A673 (cell line): Measurements from ENCODE around the gene ACSF3. TPM values are rescaled to one million over a fixed set of nuclear protein-coding genes. Genes with fewer than 3 reads are reported as not detected.

Source experiments
- BruUV-seq: library from RNA; stranded (reverse); fragments of 400-500 nt; replicated peaks from 2 replicates; lab custom pipeline; 2021; lab: Mats Ljungman, UMichigan
- CTCF ChIA-PET: fragments of 300-600 bp; sonication (Branson Sonifier 250); formaldehyde crosslinking; loops from one replicate; lab custom pipeline; 2022; ENCODE audit warnings: antibody characterized with exemption; lab: Charles Lee
- POLR2A ChIA-PET: fragments of 300-600 bp; sonication (Branson Sonifier 250); formaldehyde crosslinking; loops from one replicate; lab custom pipeline; 2022; ENCODE audit warnings: antibody characterized with exemption; ENCODE audit not compliant: low non-redundant PET; lab: Charles Lee
- DNase-seq: peaks from one replicate; pipeline ENCODE4 v3.0.0-alpha.2; 2015; ENCODE audit warnings: low spot score
- H3K27ac ChIP-seq: fragments of 200-600 bp; sonication (generic); 2 replicates; pipeline ENCODE4 v1.5.1; 2016; ENCODE audit warnings: mixed run types, low read depth, mild to moderate bottlenecking, mixed read lengths, antibody characterized with exemption, low read length; ENCODE audit not compliant: poor library complexity, severe bottlenecking
- H3K27me3 ChIP-seq: fragments of 200-600 bp; sonication (generic); replicated peaks from 2 replicates; pipeline ENCODE4 v1.6.1; 2017; ENCODE audit warnings: mixed run types, low read depth, mild to moderate bottlenecking, mixed read lengths, antibody characterized with exemption, low read length; ENCODE audit not compliant: insufficient read depth, poor library complexity
- H3K36me3 ChIP-seq: fragments of 200-600 bp; sonication (generic); 2 replicates; pipeline ENCODE4 v1.6.1; 2016; ENCODE audit warnings: mixed run types, mild to moderate bottlenecking, mixed read lengths, antibody characterized with exemption, low read length; ENCODE audit not compliant: insufficient read depth, poor library complexity, severe bottlenecking
- H3K4me1 ChIP-seq: fragments of 200-600 bp; sonication (generic); 2 replicates; pipeline ENCODE4 v1.6.1; 2017; ENCODE audit warnings: mixed run types, mild to moderate bottlenecking, mixed read lengths, antibody characterized with exemption, low read length; ENCODE audit not compliant: insufficient read depth, poor library complexity, severe bottlenecking
- H3K4me3 ChIP-seq: fragments of 200-600 bp; sonication (generic); 2 replicates; pipeline ENCODE4 v1.5.1; 2016; ENCODE audit warnings: low read depth, mixed run types, mild to moderate bottlenecking, mixed read lengths, low read length; ENCODE audit not compliant: poor library complexity, severe bottlenecking
- H3K9me3 ChIP-seq: fragments of 200-600 bp; sonication (generic); 2 replicates; pipeline ENCODE4 v1.6.1; 2016; ENCODE audit warnings: mixed run types, low read depth, mild to moderate bottlenecking, mixed read lengths, antibody characterized with exemption, low read length; ENCODE audit not compliant: poor library complexity, severe bottlenecking
- EZH2 ChIP-seq: fragments of 200-600 bp; sonication (generic); IDR thresholded peaks from 2 replicates; pipeline ENCODE4 v1.6.1; 2017; ENCODE audit warnings: borderline replicate concordance, low read depth, mild to moderate bottlenecking, mixed read lengths, antibody characterized with exemption, low read length; ENCODE audit not compliant: poor library complexity, severe bottlenecking
- intact Hi-C: fragments of 100-400 bp; cut with micrococcal nuclease; formaldehyde crosslinking; loops from one replicate; pipeline ENCODE4 v1.10.0; 2022; ENCODE audit not compliant: unreplicated experiment
- total RNA-seq: library from RNA; stranded (reverse); gene quantifications from 2 replicates; pipeline ENCODE4 v1.2.3, GENCODE V29; 2021
- TF ChIP-seq, protein P1 (sequence below): fragments of 300-800, 200-600 bp; sonication (generic); conservative IDR thresholded peaks from 2 replicates; pipeline ENCODE4 v1.5.1; 2017; ENCODE audit warnings: low read depth, mild to moderate bottlenecking, antibody characterized with exemption, low read length, moderate library complexity, mixed read lengths

ACSF3 gene
- total RNA-seq, 1 experiment from 2014 or later, result 27.7 TPM

DNA sequence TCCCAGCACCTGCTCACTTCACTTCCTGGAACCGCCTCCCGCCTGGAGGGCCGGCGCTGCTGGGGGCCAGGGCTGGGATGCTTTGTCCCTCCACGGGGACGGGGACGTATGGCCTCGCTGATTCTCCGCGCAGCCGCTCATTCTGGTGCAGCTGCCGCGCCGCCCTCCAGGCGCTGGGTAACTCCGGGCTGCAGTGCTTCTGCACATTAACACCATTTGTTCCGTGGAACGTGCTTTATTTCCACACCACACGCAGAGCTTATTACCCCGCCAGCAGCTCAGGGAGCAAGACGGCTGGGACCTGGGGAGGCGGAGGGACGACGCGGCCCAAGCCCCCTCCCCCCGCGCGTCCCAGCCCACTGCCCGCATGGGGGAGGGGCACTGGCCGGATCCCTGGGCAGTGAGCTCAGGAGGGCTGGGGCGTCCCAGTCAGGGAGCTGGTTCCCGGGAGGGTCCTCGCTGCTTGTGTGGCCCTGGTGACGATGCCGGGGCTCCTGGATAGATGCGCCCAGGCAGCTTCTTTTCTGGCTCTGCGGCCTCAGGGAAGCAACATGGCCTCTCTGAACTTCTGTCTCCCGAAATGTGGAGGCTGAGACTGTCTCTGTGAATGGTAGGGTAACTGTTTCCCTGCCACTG is 45.4 kb upstream of the ACSF3 start:
- Histone ChIP-seq H3K36me3 (no peaks in the 10 kb centered on the region), H3K27me3 (peaks cover 18% of the 10 kb centered on the region), H3K4me1 (peaks cover 51% of the 10 kb centered on the region), H3K9me3 (no peaks in the 10 kb centered on the region), H3K4me3 (no peak overlapping the region), H3K27ac (no peak overlapping the region)
- TF ChIP-seq, protein P1, sequence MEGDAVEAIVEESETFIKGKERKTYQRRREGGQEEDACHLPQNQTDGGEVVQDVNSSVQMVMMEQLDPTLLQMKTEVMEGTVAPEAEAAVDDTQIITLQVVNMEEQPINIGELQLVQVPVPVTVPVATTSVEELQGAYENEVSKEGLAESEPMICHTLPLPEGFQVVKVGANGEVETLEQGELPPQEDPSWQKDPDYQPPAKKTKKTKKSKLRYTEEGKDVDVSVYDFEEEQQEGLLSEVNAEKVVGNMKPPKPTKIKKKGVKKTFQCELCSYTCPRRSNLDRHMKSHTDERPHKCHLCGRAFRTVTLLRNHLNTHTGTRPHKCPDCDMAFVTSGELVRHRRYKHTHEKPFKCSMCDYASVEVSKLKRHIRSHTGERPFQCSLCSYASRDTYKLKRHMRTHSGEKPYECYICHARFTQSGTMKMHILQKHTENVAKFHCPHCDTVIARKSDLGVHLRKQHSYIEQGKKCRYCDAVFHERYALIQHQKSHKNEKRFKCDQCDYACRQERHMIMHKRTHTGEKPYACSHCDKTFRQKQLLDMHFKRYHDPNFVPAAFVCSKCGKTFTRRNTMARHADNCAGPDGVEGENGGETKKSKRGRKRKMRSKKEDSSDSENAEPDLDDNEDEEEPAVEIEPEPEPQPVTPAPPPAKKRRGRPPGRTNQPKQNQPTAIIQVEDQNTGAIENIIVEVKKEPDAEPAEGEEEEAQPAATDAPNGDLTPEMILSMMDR, result no peak
- no peak for TF ChIP-seq EZH2
- ChIA-PET POLR2A (no interaction called here), CTCF (no interaction called here)
- intact Hi-C loops, result no loop called here
- no peak for DNase-seq
- BruUV-seq, result no TSS peak

DNA sequence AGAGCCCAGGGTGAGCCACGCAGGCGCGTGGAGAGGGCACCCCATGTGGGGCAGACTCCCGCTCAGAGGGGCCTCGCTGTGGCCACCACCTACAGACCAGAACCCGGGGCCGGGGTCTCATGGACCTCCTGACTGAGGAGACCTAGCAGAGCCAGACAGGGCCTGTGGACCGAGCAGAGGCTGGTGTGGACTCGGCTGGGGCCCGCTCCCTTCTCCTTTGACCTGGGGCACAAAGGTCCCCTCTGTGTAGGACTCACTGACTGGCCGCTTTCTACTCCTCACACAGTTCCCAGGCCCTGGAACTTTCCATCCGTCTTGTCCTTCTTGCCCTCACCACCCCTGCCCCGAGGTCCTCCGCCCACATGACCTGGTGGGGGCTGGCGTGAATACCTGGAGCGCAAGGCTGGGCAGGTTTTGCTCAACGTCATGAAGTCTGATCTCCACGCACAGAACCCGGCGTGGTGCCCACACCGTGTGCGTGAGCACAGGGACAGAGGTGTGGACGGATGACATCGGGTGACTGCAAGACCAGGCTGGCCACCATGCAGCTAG is 44.7 kb upstream of the ACSF3 start:
- Histone ChIP-seq H3K4me3 (no peak overlapping the region), H3K4me1 (peaks cover 53% of the 10 kb centered on the region), H3K9me3 (no peaks in the 10 kb centered on the region), H3K27ac (no peak overlapping the region), H3K27me3 (peaks cover 13% of the 10 kb centered on the region), H3K36me3 (no peaks in the 10 kb centered on the region)
- POLR2A ChIA-PET, result no interaction called here
- CTCF ChIA-PET, result no interaction called here
- DNase-seq, result no peak
- no peak for TF ChIP-seq EZH2
- TF ChIP-seq, protein P1, result no peak
- intact Hi-C loops, result no loop called here
- no TSS peak for BruUV-seq

DNA sequence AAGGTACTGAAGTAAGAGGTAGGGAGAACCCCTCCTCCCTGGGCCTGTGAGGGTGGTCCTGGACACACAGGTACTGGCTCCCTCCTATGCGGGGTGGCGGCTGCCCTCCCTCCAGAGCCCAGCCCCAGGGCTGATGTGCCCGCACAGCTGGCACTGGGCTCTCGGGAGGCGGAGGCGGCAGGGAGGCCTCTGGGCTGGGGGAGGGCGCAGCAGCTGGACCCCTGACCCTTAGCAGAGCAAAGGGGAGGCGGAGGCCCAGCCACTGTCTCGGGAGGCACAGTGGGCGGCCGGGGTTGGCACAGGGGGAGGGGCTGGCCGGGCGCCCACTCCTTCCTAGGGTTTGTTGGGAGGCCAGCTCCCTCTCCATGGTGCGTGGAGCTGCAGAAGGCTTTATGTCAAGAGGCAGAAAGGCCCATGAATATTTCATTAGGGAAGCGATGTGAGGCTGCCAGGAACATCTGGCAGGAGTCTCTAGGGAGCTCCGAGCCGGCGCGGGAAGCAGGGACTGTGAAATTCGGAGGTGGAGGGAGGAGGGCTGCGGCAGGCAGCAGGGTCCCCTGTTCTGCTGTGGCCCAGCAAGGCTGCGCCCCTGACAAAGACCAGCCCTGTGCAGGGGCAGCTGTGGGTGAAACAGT is 44.1 kb upstream of the ACSF3 start:
- H3K27ac ChIP-seq, result no peak overlapping the region
- POLR2A ChIA-PET, result interaction anchor here (0.6 kb wide), 1 partner anchor 255 kb away, joined by 5 read pairs; no protein-coding TSS in a partner anchor
- BruUV-seq, result no TSS peak
- H3K9me3 ChIP-seq, result no peaks in the 10 kb centered on the region
- peaks cover 7% of the 10 kb centered on the region for H3K27me3 ChIP-seq
- peak; percentile 95 for DNase-seq
- TF ChIP-seq EZH2, result no peak
- TF ChIP-seq, protein P1, result no peak
- intact Hi-C loops, result no loop called here
- CTCF ChIA-PET, result no interaction called here
- H3K4me3 ChIP-seq, result no peak overlapping the region
- H3K4me1 ChIP-seq, result peaks cover 47% of the 10 kb centered on the region
- H3K36me3 ChIP-seq, result no peaks in the 10 kb centered on the region
